Lower leg skin (tissue), 3 donors: ENCODE results near the gene GATAD1.
"Not testable (repeated sequence)": the region's sequence is repeated elsewhere in the genome, so short reads cannot be mapped to it uniquely, and the experiment has no call there.

ENCODE experiments used
- CTCF ChIP-seq, 3 donors: fragments of 450-650 bp; IDR thresholded peaks; one replicate each; pipeline ENCODE4 v1.5.1; 2016; ENCODE audit warnings: antibody characterized with exemption in 3 of 3, mild to moderate bottlenecking in 3 of 3, moderate library complexity in 2 of 3
- POLR2A ChIP-seq, 2 donors: fragments of 450-650 bp; IDR thresholded peaks; one replicate each; pipeline ENCODE4 v1.6.1; 2016 to 2017; ENCODE audit warnings: antibody characterized with exemption in 2 of 2, mild to moderate bottlenecking in 1 of 2, moderate library complexity in 1 of 2

DNA sequence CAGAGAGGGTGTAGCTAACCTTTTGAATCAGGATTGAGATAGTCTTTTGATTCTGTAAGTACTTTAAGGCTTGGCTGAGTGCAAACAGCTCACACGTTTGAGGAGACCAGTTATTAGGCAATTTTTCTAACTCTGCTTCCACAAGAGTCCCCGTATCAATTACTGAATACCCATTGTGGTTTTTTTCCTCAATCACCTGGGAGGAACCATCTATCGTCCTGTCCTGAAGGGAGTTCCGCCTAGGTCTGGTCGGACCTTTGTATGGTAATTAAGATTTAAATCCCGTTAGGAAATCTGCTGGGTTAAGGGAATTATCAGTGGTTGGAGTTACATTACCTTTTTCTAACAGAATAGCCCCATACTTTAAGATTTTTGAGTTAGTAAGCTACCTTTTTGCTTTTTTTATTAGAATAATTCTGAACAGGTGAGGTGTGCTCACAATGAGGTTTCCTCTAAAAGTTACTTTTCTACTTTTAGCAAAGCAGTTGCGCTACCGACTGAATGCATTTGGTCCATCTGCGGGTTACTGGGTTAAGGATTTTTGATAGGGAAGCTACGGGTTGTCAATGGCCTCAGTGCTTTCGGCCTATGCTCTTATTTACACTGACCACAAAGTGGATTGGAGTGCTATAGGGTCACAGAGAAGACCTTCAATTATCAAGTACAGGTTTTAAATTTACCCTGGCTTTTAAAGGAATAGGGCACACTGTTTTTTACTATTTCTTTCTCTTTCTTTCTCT lies 28.7 kb downstream of the GATAD1 start:
- TF ChIP-seq CTCF, POLR2A (IDR thresholded peaks at IDR 0.05): not testable (repeated sequence)
